Nephron progenitor cell (in vitro differentiated cells): ENCODE data around the gene ELF4.
A peak's percentile ranks its signal among the peaks of the same experiment; 100 is the strongest.

Source experiments
- DNase-seq: peaks from one replicate; pipeline ENCODE4 v3.0.0; 2021
- H3K27ac Mint-ChIP-seq: 2 replicates; pipeline ENCODE4 v1.8.0; 2021; ENCODE audit warnings: mild to moderate bottlenecking, moderate library complexity, mixed read lengths
- H3K27me3 Mint-ChIP-seq: 2 replicates; pipeline ENCODE4 v1.8.0; 2021; ENCODE audit warnings: mild to moderate bottlenecking, low read depth, mixed read lengths; ENCODE audit not compliant: poor library complexity
- H3K36me3 Mint-ChIP-seq: 2 replicates; pipeline ENCODE4 v1.8.0; 2021; ENCODE audit warnings: low read depth, mixed read lengths
- H3K4me1 Mint-ChIP-seq: 2 replicates; pipeline ENCODE4 v1.8.0; 2021; ENCODE audit warnings: mixed read lengths
- H3K4me3 Mint-ChIP-seq: 2 replicates; pipeline ENCODE4 v1.8.0; 2021; ENCODE audit warnings: mild to moderate bottlenecking, moderate library complexity, mixed read lengths
- H3K9me3 Mint-ChIP-seq: 2 replicates; pipeline ENCODE4 v1.8.0; 2021; ENCODE audit warnings: mild to moderate bottlenecking, moderate library complexity, mixed read lengths
- TF ChIP-seq, protein P1 (sequence below): fragments of 200-600 bp; sonication (generic); IDR thresholded peaks from 2 replicates; pipeline ENCODE4 v1.5.0; 2021; ENCODE audit warnings: antibody characterized with exemption

The ELF4 gene

GRCh38 chrX:130081421-130082045 lies 28.8 kb downstream of the ELF4 start:
- H3K4me1 Mint-ChIP-seq = peaks cover 56% of the 10 kb centered on the region
- no peaks in the 10 kb centered on the region for H3K36me3 Mint-ChIP-seq
- TF ChIP-seq, protein P1, sequence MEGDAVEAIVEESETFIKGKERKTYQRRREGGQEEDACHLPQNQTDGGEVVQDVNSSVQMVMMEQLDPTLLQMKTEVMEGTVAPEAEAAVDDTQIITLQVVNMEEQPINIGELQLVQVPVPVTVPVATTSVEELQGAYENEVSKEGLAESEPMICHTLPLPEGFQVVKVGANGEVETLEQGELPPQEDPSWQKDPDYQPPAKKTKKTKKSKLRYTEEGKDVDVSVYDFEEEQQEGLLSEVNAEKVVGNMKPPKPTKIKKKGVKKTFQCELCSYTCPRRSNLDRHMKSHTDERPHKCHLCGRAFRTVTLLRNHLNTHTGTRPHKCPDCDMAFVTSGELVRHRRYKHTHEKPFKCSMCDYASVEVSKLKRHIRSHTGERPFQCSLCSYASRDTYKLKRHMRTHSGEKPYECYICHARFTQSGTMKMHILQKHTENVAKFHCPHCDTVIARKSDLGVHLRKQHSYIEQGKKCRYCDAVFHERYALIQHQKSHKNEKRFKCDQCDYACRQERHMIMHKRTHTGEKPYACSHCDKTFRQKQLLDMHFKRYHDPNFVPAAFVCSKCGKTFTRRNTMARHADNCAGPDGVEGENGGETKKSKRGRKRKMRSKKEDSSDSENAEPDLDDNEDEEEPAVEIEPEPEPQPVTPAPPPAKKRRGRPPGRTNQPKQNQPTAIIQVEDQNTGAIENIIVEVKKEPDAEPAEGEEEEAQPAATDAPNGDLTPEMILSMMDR = no peak
- H3K27me3 Mint-ChIP-seq = peaks cover 4% of the 10 kb centered on the region
- peak overlapping the region; percentile 82 for H3K27ac Mint-ChIP-seq
- no peak for DNase-seq
- no peak overlapping the region for H3K4me3 Mint-ChIP-seq
- H3K9me3 Mint-ChIP-seq = peaks cover 38% of the 10 kb centered on the region

GRCh38 chrX:130080791-130081367 lies 29.4 kb downstream of the ELF4 start:
- H3K4me3 Mint-ChIP-seq = no peak overlapping the region
- TF ChIP-seq, protein P1 = no peak
- H3K27ac Mint-ChIP-seq = no peak overlapping the region
- peaks cover 50% of the 10 kb centered on the region for H3K4me1 Mint-ChIP-seq
- peaks cover 39% of the 10 kb centered on the region for H3K9me3 Mint-ChIP-seq
- H3K36me3 Mint-ChIP-seq = no peaks in the 10 kb centered on the region
- peaks cover 4% of the 10 kb centered on the region for H3K27me3 Mint-ChIP-seq
- no peak for DNase-seq

- Mint-ChIP-seq H3K4me1 (peaks cover 41% of the 10 kb centered on the region), H3K27ac (no peak overlapping the region), H3K27me3 (peaks cover 9% of the 10 kb centered on the region), H3K9me3 (peaks cover 41% of the 10 kb centered on the region), H3K4me3 (no peak overlapping the region), H3K36me3 (no peaks in the 10 kb centered on the region)
- peak; percentile 58 for DNase-seq
- TF ChIP-seq, protein P1 = peak; percentile 68
Observed at GRCh38 chrX:130079824-130080406, 30.4 kb downstream of the ELF4 start.

GRCh38 chrX:130075777-130076176 lies 34.5 kb downstream of the ELF4 start:
- Mint-ChIP-seq H3K4me1 (peaks cover 5% of the 10 kb centered on the region), H3K36me3 (no peaks in the 10 kb centered on the region), H3K27me3 (peaks cover 5% of the 10 kb centered on the region), H3K27ac (no peak overlapping the region), H3K4me3 (no peak overlapping the region), H3K9me3 (peaks cover 43% of the 10 kb centered on the region)
- no peak for DNase-seq
- TF ChIP-seq, protein P1 = no peak

DNA sequence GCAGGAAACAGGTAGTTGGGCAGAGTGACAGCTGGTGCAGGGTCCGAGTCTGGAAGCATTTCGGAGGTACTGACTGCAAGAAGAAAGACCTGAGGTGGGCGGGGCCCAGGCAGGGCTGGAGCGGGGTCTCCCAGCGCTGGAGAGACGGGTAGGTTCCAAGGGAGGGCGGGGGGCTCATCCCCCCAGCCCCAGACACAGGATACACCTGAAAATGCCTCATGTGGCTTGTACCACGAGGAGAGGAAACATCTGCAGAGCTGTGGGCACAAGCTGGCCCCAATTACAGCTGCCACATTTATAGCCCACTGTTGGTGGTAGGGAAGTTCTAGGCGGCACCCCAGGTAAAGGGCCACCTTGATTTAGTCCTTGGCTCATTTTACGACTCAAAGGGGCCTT lies 38.0 kb downstream of the ELF4 start:
- peaks cover 5% of the 10 kb centered on the region for H3K27me3 Mint-ChIP-seq
- no peak for DNase-seq
- TF ChIP-seq, protein P1 = no peak
- H3K36me3 Mint-ChIP-seq = no peaks in the 10 kb centered on the region
- no peaks in the 10 kb centered on the region for H3K4me1 Mint-ChIP-seq
- H3K9me3 Mint-ChIP-seq = peaks cover 45% of the 10 kb centered on the region
- H3K27ac Mint-ChIP-seq = no peak overlapping the region
- H3K4me3 Mint-ChIP-seq = no peak overlapping the region
